Measurements from ENCODE around the gene RNF169. TPM values are rescaled to one million over a fixed set of nuclear protein-coding genes. Genes with fewer than 3 reads are reported as not detected.

Gene RNF169
- total and polyA plus RNA-seq, 9 of the 15 experiments (the other 6 are each of a cell fraction or from before 2014, with no cell fraction given), result 0.68 to 18.1 (median 10.1) TPM

DNA sequence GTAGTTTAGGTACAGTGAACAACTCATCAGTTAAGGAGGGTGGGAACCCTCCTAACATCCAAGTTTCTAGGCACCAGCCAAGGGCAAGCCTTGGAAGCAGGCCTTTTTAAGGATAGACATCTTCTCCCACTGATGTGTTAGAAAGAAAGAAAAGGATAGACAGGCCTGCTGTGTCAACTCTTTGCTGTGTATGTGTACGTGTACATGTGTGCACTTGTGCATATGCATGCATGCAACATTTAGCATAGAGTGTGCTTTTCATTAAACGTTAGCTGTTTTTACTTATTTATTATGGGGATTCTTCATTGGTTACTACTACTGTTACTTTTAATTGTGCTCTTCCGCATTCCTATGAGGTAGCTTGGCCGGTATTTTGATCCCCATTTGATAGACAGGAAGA, 36.1 kb downstream of the RNF169 start:
- no peak for TF ChIP-seq PYGO2 (tag; IDR thresholded peaks at IDR 0.05)
- TF ChIP-seq, protein P1, sequence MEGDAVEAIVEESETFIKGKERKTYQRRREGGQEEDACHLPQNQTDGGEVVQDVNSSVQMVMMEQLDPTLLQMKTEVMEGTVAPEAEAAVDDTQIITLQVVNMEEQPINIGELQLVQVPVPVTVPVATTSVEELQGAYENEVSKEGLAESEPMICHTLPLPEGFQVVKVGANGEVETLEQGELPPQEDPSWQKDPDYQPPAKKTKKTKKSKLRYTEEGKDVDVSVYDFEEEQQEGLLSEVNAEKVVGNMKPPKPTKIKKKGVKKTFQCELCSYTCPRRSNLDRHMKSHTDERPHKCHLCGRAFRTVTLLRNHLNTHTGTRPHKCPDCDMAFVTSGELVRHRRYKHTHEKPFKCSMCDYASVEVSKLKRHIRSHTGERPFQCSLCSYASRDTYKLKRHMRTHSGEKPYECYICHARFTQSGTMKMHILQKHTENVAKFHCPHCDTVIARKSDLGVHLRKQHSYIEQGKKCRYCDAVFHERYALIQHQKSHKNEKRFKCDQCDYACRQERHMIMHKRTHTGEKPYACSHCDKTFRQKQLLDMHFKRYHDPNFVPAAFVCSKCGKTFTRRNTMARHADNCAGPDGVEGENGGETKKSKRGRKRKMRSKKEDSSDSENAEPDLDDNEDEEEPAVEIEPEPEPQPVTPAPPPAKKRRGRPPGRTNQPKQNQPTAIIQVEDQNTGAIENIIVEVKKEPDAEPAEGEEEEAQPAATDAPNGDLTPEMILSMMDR (IDR thresholded peaks at IDR 0.05 in 2 of 3, conservative IDR thresholded peaks at IDR 0.05 in 1 of 3; ENCODE audit: insufficient read depth in 2 of 3, low read depth in 1 of 3, low read length in 3 of 3), result no peak
- no peak for TF ChIP-seq HDGF (IDR thresholded peaks at IDR 0.05)
- TF ChIP-seq STAG1 (CRISPR knock-in tag; IDR thresholded peaks at IDR 0.05; ENCODE audit: borderline replicate concordance), result no peak
- TF ChIP-seq KAT7 (CRISPR knock-in tag; IDR thresholded peaks at IDR 0.05; ENCODE audit: borderline replicate concordance), result no peak
- intact Hi-C loops (cut with micrococcal nuclease) (no loop called here), in situ Hi-C loops (cut with MboI) (no loop called here)
- no peaks in the 10 kb centered on the region; a peak in 2 of 5 replicates for H3K4me1 ChIP-seq (replicated peaks in 1 of 2; ENCODE audit: control insufficient read depth in 2 of 2, insufficient read depth in 2 of 2, low read length in 2 of 2)
- H4K20me1 ChIP-seq (replicated peaks; ENCODE audit: control insufficient read depth, insufficient read depth, low read length), result no peaks in the 10 kb centered on the region
- CTCF ChIA-PET (ENCODE audit: low intra/inter-chr PET ratio), result no interaction called here
- DNase-seq (ENCODE audit: extremely low read depth in 1 of 4, low spot score in 3 of 4) (no peak), ATAC-seq (no peak), FAIRE-seq (no peak)
- no peaks in the 10 kb centered on the region for H3K27me3 ChIP-seq (ENCODE audit: control insufficient read depth in 2 of 2, insufficient read depth in 2 of 2, low read length in 2 of 2)
- H3K9me3 ChIP-seq (replicated peaks; ENCODE audit: control insufficient read depth, insufficient read depth, low read depth, low read length), result no peaks in the 10 kb centered on the region
- H3K36me3 ChIP-seq (ENCODE audit: control insufficient read depth, insufficient read depth, low read length), result peaks cover 8% of the 10 kb centered on the region
- H3K9me1 ChIP-seq (ENCODE audit: control insufficient read depth, insufficient read depth, low read length), result no peaks in the 10 kb centered on the region
- no peak overlapping the region for H3K4me3 ChIP-seq
- no TSS peak for BruUV-seq (replicated peaks)
- no peak overlapping the region for H3K9ac ChIP-seq (ENCODE audit: insufficient read depth in 1 of 2, low read depth in 2 of 2, low read length in 2 of 2)
- WGBS (ENCODE audit: insufficient coverage, low coverage, missing lambda C conversion rate), result 90% methylated on average over 4 of the region's 4 CpGs
- POLR2A ChIA-PET, result interaction anchor here (1.2 kb wide), 1 partner anchor 11 kb away, joined by 3 read pairs; no protein-coding TSS in a partner anchor
- H3K79me2 ChIP-seq (ENCODE audit: control insufficient read depth, insufficient read depth, low read length), result peaks cover 56% of the 10 kb centered on the region
- H3K4me2 ChIP-seq (ENCODE audit: insufficient read depth, low read length), result no peak overlapping the region
- no peak overlapping the region for H3K27ac ChIP-seq (ENCODE audit: extremely low read depth, low read depth, low read length)
- no peak overlapping the region for H2AFZ ChIP-seq (ENCODE audit: low read depth, low read length)

All from K562 (cell line).